ENCODE results near the gene SLC35E3.
"Not testable (repeated sequence)": the region's sequence is repeated elsewhere in the genome, so short reads cannot be mapped to it uniquely, and the experiment has no call there.

SLC35E3 gene

GRCh38 chr12:68815232-68815927, 69.4 kb downstream of the SLC35E3 start:
- no peak for DNase-seq

DNA sequence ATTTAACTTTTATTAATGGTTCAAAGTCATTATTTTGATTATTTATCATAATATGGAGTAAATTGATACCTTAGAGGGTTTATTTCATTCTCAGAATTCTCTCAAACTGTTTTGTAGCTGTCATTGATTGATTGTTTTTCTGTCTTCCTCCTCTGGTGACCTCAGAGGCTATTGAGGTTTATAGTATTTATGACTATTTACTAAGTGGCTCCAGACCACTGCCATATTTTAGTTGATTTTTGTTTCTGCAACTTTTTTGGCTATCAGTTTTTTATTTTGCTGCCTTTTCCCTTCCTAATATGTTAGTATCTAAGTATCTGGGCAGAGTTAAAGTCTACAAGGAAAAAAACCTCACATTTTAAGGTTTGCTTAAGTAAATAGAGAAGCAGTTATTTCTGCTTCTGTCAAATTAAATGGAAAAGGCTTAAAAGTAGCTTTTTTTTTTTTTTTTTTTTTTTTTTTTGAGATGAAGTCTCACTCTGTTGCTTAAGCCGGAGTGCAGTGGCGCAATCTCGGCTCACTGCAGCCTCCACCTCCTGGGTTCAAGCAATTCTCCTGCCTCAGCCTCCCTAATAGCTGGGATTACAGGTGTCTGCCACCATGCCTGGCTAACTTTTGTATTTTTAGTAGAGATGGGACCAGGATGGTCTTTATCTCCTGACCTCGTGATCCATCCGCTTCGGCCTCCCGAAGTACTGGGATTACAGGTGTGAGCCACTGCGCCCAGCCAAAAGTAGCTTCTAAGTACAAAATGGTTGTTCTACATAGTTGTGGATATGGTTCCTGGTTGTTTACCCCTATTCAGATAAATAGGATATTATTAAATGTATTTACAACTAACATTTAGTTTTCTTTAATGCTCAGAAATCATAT, 70.2 kb downstream of the SLC35E3 start:
- DNase-seq: no peak

- not testable (repeated sequence) for DNase-seq
These were observed 73.5 kb downstream of the SLC35E3 start for GRCh38 chr12:68819481-68819880.

GRCh38 chr12:68821357-68822188, 75.6 kb downstream of the SLC35E3 start:
- DNase-seq: no peak

- DNase-seq: no peak
These were observed 77.7 kb downstream of the SLC35E3 start for GRCh38 chr12:68823696-68824095.

- DNase-seq: no peak
These were observed 78.2 kb downstream of the SLC35E3 start for GRCh38 chr12:68824131-68824530.

DNA sequence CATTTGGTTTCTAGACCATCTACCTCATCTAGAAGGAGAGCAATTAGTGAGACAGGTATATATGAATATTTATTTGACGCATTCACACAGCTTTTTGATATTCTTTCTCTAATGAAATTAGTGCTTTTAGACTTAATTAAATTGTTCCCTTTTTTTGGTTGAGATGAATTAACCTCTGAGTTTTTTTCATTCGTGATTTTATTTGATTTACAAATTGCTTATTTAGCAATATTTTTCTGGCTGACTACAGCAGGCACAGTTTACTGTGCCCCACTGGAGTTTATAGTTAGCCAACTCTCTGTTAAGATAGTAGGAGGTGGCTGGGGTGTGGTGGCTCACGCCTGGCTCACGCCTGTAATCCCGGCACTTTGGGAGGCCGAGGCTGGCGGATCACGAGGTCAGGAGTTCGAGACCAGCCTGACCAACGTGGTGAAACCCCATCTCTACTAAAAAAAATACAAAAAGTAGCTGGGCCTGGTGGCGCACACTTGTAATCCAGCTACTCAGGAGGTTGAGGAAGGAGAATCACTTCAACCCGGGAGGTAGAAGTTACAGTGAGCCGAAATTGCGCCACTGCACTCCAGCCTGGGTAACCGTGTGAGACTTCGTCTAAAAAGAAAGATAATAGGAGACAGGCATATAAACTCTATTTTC, 78.7 kb downstream of the SLC35E3 start:
- no peak for DNase-seq

- DNase-seq: no peak
These were observed 79.7 kb downstream of the SLC35E3 start for GRCh38 chr12:68825569-68826217.

GRCh38 chr12:68827895-68828671, 82.1 kb downstream of the SLC35E3 start:
- no peak for DNase-seq

DNA sequence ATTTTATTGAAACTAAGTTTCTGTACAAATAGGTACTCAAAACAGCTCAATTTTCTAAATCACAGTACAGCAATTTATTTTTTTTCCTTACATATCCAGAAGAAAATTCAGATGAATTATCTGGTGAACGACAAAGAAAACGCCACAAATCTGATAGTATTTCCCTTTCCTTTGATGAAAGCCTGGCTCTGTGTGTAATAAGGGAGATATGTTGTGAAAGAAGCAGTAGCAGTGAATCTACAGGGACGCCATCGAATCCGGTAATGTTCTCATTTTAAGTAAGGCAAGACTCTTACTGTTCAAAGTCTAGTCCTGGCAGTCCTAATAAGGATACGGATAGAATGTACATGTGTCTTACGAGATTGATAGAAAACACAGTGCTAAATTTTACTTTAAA, 82.7 kb downstream of the SLC35E3 start:
- DNase-seq: no peak
